ENCODE results near the gene TNNT3.
"Not testable (repeated sequence)": the region's sequence is repeated elsewhere in the genome, so short reads cannot be mapped to it uniquely, and the experiment has no call there.

The TNNT3 gene

DNA sequence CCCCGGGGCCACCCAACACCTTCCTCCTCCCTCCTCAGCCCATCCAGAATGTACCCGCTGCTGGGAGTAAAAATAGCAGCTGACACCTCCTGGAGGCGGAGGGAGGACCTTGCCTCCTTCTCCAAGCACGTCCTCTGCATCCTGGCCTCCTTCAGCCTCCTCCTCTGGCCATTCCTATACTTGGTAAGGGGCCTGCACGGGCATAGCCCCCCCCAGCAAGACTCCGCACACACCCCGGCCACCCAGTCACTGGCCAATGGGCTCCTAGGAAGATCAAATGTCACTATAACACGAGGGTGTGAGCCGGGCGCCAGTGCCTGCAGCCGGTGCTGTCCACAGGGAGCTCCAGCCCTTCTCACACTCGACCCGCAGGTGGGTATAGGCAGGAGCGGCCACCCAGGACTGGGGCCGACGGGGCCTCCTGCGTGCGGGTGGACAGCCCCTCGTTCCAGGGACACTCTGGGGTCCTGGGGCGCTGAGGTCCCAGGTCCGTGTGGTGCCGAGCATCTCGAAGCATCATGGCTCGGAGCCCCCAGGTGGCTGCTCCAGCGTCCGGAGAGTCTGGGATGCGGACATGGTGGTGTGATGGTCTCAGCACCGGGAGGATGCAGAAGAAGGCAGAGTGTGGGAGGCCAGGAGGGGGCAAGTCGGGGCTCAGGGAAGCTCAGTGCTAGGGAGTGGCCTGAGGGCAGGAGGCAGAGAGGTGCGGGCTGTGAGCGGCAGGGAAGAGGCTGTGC lies at the start of gene TNNT3:
Gene TNNT3 (plus strand): TSS at position 313 of the 737 bp plus-strand sequence. CDS start 3,172 bp downstream, outside the sequence.
- DNase-seq = no peak

DNA sequence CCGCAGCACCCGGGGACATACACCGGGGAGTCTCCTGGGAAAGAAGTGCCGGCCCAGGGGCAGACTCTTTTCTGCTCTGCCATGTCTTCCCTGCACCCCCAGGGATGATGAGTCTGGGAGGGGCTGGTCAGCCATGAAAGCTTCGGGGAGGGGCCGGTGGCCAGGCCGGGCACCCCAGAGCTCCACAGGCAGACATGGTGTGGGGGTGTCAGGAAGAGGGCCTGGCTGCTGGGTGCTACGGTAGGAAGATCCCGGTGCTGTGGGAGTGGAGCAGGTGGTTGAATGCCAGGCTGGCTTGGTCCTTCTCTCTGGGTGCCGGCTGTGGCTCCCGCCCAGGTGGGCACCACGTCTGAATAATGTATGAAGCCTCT lies 49.2 kb upstream of the TNNT3 start:
- DNase-seq = no peak

DNA sequence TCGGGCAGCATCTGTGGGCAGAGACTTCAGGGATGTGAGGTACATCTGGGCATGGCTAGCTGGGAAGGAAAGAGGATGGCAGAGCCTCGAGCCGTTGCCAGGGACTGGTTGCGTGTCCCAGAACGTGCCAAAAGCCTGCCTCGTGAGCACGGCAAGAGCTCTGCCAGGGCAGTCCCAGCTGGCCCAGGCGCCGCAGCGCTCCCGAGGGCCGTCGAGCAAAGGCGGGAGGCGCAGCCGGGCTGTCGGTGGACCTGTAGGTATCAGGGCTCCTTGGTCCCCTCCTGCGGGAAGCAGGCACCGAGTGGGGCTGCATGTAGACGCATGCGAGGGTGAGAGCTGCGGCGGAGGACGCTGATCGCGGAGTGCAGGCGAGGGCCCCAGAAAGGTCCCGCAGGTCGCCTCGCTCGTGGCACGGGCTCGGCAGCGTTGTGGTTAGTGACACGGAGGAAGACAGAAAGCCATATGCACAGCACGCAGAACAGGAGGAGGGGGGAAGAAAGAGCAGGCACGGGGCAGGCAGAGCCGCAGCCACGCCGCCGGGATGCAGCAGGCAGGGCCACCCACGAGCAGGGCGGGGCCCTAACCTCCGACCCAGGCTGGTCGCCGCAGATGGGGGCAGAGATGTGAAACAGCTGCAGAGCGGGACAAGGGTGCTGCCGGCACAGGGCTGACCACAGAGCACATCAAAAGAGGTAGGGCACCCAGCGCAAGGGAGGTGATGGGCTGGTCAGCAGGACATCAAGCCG lies 48.6 kb upstream of the TNNT3 start:
- DNase-seq = no peak

DNA sequence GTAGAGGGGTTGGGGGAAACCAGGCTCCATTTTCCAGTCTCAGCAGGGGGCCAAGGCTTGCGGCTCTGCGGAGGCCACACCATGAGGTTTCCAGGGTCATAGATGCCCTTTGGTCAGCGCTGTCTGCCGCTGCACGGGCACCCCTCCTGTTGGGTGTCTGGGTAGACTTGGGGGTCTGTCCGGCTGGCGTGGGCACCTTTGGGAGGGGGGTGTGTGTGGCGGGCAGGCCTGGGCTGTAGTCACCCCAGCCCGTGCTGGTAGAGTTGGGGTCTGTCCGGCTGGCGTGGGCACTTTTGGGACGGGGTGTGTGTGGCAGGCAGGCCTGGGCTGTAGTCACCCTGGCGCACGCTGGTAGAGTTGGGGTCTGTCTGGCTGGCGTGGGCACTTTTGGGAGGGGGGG lies 48.0 kb upstream of the TNNT3 start:
- DNase-seq = no peak

DNA sequence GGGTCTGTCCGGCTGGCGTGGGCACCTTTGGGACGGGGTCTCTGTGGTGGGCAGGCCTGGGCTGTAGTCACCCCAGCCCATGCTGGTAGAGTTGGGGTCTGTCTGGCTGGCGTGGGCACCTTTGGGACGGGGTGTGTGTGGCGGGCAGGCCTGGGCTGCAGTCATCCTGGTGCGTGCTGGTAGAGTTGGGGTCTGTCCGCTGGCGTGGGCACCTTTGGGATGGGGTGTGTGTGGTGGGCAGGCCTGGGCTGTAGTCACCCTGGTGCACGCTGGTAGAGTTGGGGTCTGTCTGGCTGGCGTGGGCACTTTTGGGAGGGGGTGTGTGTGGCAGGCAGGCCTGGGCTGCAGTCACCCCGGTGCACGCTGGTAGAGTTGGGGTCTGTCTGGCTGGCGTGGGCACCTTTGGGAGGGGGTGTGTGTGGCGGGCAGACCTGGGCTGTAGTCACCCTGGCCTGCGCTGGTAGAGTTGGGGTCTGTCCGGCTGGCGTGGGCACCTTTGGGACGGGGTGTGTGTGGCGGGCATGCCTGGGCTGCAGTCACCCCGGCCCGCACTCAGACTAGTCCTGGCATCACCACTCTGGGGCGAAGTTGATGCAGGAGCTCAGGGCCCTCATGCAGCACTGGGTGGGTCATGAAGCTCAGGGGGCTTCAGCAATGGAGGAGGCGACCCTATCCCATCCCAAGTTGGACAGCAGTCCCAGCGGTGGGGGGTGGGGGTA lies 47.1 kb upstream of the TNNT3 start:
- DNase-seq = no peak

DNA sequence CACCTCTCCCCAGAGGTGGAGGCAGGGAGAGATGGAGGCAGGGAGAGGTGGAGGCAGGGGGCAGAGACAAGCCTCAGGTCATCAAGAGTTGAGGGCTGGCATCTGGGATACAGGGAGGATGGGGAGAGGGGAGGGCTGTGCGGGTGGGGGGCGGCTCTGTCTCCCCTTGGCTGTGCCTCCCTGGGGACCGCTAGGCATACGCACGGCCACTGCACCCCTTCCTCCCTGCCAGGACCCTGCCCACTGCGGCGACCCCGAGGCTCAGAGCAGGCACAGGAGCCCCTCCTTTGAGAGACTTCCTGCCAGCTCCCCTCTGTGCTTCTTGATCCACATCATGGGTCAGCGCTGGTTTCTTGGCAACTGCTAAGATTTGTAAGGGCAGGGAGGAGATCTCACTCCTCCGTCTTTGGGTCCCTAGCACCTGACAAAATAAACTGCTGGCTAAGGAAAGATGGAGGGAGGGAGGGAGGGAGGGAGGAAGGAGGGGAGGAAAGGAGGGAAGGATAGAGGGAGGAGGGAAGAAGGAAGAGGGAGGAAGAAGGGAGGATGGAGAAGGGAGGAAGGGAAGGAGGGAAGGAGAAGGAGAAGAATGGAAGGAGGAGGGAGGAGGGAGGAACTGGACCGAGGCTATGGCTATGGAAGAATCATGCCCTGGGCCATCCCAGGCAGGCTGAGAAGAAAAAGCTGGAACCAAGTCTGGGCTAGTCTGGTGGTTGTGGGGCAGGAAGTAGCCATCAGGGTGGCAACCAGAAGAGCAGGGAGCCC lies 46.3 kb upstream of the TNNT3 start:
- DNase-seq = no peak

DNA sequence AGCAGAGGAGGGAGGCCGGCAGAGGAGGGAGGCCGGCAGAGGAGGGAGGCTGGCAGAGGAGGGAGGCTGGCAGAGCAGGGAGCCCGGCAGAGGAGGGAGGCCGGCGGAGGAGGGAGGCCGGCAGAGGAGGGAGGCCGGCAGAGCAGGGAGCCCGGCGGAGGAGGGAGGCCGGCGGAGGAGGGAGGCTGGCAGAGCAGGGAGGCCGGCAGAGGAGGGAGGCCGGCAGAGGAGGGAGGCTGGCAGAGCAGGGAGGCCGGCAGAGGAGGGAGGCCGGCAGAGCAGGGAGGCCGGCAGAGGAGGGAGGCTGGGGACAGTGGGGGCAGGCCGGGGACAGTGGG lies 45.7 kb upstream of the TNNT3 start:
- not testable (repeated sequence) for DNase-seq

DNA sequence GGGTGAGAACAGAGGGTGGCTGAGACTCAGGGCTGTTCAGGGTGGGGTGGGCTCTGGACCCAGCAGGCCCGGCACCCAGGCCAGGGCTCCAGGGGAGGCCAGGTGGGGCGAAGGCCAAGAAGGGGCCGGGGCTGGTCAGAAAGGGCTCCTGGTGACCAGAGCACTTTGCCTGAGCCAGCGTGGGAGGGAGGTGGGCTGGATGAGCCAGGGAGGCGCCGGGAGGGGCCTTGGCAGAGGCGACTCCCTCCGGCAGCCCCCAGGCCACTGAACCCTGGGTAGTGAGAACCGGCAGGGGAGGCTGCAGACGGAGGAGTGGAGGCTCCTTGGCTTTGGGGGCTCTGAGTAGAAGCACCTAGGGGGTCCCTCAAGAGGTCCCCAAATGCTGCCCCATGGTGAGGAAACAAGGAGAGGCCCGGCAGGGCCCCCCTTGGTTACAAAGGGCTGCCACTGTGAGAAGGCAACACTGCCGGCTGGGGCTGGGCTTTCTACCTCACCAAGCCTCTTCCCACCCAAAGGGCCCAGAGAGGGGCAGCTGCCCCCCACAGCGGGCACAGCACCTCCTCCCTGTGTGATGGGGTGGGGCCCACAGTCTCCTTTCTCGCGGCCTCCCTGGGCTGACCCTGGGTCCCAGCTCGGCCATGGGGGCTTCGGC lies 44.9 kb upstream of the TNNT3 start:
- not testable (repeated sequence) for DNase-seq

DNA sequence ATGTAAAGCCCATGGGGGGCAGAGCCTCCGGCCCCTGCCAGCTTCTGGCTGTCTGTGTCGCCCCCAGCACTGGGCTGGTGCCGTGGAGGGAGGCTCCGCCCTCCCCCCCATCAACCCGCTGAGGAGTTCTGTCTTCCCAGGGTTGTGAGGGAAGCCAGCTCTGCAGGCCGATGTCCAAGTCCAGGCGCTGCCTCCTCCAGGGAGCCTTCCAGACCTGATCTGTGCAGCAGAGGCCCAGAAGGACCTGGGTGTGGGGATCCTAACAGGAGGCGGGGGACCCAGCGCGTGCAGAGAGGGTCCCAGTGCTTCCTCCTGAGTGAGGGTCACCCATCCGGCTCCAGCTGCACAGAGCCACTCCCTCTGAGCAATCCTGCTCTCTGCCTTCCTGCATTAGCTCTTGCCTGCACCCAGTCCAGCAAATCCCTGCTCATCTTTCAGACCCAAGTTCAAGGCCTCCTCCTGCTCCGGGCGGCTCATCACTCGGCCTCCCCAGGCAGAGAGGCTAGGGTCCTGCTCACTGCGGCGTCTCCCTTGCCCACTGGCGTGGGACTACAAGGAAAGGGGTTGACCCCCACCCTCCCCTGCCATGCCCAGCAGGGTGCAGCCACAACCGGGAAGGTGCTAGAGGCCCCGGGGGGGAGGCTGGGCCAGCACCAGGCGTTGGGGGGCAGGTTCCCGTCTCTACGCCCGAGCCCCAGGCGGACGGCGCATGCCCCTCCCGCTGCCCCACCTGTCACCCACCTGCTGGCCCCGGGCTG lies 44.2 kb upstream of the TNNT3 start:
- DNase-seq = no peak

DNA sequence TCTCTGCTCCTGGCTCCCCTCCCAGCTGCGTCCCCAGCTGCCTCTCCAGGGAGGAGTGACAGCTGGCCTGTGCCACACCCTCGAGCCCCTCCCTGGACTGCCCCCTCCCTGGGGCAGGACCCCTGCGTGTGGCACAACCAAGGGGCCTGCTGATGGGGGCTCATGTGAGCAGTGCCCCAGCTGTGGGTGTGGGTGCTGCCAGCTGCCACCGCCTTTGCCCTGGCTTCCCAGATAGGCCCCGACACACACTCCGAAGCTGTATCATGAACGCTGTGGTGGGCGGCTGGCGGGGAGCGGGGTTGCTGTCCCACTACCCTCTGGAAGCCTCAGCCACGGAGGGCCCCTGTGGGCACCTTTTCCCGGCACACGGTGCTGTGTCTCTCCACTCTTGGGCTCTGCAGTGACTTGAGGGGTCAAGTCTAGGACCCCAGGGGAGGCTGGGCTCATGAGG lies 43.6 kb upstream of the TNNT3 start:
- not testable (repeated sequence) for DNase-seq

DNA sequence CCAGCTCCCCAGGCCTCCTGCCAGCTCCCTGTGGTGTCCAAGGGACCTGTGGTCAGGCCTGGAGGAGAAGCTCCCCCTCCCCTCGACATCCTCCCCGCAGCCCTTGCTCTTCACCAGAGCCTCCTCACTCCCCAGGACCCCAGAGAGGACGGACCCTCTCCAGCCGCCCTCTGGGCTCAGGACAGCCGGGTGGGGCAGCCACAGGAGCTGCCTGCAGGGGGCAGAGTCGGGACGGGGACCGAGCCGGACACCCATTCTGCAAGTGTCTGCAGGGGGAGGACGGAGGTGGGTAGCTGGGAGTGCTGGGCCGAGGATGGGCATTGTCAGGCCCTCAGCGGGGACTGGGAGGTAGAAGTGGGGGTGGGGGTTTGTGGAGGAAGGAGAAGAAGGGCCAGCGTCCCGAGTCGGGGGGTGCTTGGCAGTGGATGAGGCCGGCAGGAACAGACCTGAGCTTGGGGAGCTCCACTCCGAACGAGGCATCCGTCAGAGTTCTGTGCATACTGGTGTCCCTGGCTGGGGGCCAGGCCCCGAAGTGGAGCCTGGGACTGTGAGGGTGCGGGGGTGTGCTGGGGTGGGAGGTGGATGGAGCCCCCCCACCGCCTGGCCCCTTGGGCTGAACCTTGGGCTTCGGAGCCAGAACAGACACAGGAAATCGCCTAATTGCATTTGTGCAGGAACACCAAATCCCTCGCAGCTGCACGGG lies 43.0 kb upstream of the TNNT3 start:
- no peak for DNase-seq

DNA sequence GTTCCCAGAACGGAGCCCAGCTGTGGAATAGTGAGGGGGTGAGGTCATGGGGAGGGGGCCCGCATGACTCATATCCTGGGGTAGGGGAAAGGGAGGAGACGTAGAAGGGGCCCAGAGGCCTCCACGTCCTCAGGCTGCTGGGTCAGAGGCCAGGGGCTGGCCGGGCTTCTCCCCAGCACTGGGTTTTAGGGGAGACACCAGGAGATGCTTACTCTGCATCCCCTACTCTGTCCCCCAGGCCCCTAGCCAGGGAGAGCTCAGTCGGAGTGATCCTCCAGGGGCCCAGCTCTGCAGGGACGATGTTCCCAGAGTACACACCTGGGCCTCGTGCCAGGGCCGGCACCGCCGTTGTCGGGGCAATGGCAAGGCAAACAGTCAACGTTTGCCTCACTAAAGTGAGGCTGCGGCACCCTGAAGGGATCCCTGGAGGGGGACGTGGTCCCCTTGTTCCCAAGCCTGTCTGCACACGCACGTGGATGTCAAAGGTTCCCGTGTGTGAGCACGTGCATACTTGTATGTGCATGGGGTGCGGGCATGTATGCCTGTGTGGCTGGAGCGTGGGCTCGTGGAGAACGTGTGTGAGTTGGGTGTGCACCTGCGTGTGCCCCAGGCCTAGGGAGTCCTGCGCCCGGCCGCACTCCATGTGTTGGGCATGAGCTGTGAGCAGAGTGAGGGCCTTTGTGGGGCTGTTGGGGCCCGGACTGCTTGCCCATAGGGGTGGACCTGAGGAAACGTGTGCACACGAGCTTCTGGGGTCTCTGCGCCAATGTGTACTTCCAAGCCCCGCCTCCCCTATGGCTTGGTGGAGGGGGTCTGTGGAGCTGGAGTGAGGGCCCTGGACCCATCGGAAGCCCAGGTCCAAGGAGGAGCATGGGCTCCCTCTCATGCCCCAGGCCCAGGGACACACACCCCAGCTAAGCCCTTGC lies 42.0 kb upstream of the TNNT3 start:
- no peak for DNase-seq

DNA sequence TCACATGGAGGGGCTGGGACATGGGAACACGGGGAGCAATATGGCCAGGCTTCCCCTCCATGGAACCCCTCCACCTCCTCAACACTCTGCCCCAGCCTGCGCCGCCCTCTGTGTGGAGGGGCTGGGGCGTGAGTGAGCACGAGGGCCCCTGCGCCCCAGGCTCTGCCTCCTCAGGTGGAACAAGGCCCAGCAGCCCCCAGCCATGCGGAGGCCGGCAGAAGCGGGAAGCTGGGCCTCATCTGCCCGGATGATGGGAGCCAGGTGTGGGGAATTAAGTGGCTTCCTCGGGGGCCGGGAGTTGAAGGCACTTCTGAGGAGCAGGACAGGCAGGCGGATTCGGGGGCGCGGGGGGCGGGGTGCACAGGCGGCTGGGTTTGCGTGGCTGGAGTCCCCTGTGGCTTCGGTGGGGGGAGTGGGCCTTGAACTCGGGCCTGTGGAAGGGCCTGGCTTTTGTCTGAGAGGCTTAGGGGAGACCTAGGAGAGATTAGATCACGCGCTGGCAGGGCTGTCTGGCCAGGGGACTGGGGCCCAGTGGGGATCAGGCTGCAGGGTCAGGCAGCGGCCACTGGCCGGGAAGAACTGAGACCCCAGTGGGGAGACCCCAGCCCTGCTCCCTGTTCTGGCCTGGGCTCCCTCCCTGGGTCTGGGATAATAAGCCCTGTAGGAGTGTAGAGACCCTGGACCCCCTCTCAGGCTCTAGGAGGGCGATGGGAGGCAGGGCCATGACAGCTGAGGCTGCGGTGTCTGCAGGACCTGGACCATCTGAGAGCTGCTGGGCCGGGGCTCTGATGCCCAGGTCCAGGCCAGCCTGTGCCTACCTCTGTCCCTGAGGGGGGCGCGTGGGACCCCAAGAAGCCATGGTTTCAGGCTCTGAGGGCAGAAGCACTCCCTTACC lies 41.1 kb upstream of the TNNT3 start:
- no peak for DNase-seq

DNA sequence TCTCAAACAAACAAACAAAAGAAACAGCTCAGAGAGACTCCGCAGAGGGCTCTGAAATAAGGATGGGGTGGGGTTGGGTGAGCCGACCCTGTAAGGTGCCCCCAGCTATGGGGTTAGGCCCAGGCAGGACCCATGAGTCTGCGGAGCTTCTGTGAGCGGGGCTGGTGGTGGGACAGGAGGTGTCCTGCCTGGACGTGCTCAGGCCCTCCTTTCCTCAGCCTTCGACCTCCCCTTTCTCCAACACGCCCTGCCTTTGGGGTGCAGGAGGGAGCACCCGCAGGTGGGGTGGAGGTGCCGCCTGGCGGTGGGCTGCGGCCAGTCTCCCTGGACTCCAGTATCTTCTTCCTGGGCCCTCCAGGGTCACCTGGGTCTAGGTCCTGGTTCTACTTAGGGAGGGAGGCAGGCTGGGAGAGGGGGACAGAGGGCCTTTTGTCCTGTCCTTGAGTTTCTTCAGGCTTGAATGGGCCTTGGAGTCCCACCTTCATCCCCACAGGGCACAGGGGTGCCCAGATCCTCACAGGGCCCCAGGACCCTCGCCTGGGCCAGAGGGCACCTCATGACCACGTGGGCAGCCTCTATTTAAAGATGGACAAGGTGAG lies 40.1 kb upstream of the TNNT3 start:
- no peak for DNase-seq

DNA sequence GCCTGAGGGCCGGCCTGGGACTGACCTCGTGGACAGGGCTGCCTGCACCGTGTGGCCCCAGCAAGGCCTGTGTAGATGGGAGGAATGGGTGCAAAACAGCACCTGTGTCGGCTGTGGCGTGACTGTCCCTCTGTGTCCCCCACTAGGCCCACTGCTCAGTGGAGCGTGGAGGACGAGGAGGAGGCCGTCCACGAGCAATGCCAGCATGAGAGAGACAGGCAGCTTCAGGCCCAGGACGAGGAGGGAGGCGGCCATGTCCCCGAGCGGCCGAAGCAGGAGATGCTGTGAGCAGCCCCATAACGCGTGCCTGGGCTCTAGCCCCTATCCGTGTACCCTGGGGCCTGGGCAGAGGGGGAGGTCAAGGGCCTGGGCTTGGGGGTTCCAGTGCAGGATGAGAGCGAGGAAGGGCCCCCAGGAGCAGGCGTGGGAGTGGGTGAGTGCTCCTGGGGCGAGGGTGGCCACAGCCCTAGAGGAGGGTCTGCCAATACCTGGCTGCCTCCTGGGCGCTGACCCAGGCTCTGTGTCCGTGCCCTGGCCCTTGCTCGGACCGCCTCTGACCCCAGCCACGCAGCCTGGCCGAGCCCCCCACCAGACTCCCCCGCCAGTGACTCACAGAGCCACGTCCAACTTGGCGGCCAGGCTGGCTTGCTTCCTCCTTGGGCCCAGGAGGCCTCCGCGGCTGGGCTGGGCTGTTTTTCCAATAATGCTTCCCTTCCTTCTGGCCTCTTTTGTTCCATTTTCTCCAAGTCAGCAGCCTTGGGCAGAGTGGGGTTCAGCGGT lies 39.4 kb upstream of the TNNT3 start:
- DNase-seq = no peak

DNA sequence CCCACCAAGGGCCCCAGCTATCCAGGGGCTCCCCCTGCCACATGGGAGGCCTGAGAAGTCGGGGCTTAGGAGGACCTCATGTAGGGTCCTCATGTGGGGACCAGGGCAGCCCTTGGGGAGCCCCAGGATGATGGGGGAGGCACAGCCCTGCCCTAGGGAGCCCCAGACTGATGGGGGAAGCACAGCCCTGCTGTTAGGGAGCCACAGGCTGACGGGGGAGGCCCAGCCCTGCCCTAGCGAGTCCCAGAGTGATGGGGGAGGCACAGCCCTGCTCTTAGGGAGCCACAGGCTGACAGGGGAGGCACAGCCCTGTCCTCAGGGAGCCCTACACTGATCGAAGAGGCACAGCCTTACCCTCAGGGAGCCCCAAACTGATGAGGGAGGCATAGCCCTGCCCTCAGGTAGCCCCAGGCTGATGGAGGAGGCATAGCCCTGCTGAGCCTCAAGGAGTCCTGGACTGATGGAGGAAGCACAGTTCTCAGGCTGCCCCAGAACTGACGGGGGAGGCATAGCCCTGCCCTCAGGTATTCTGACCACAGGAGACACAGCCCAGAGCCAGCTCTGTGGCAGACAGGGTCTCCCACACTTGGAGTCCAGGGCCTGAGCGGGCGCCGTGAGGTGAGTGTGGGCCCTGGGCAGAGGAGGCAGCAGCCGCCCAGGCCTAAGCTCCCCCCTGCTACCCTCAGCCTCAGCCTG lies 38.6 kb upstream of the TNNT3 start:
- DNase-seq = no peak
